DOHH2 (cell line): ENCODE results near the gene ORM1.
"Not testable (repeated sequence)": the region's sequence is repeated elsewhere in the genome, so short reads cannot be mapped to it uniquely, and the experiment has no call there.

Source experiments
- H3F3A ChIP-seq: fragments of 200-600 bp; sonication (generic), shearing (Covaris generic); 2 replicates; pipeline ENCODE4 v1.6.0; 2016; ENCODE audit warnings: antibody characterized with exemption, mild to moderate bottlenecking; ENCODE audit not compliant: control insufficient read depth, insufficient read depth
- H3K27ac ChIP-seq: fragments of 200-600 bp; sonication (generic); 2 replicates; pipeline ENCODE4 v1.5.1; 2014; ENCODE audit warnings: low read depth, mild to moderate bottlenecking, low read length, moderate library complexity
- H3K27me3 ChIP-seq: fragments of 200-600 bp; sonication (generic); 2 replicates; pipeline ENCODE4 v1.6.1; 2014; ENCODE audit warnings: mild to moderate bottlenecking, low read length, mixed read lengths; ENCODE audit not compliant: control insufficient read depth
- H3K36me3 ChIP-seq: fragments of 200-600 bp; sonication (generic); 2 replicates; pipeline ENCODE4 v1.6.1; 2014; ENCODE audit warnings: mild to moderate bottlenecking, low read length, moderate library complexity, mixed read lengths; ENCODE audit not compliant: control insufficient read depth
- H3K4me1 ChIP-seq: fragments of 200-600 bp; sonication (generic); 2 replicates; pipeline ENCODE4 v1.6.1; 2014; ENCODE audit warnings: mild to moderate bottlenecking, low read length, mixed read lengths; ENCODE audit not compliant: control insufficient read depth
- H3K4me2 ChIP-seq: fragments of 200-600 bp; sonication (generic); 2 replicates; pipeline ENCODE4 v1.6.0; 2014; ENCODE audit warnings: mild to moderate bottlenecking, low read length, moderate library complexity
- H3K4me3 ChIP-seq: fragments of 200-600 bp; sonication (generic); 2 replicates; pipeline ENCODE4 v1.5.1; 2014; ENCODE audit warnings: mild to moderate bottlenecking, low read length, mixed read lengths
- H3K79me2 ChIP-seq: fragments of 200-600 bp; sonication (generic); 2 replicates; pipeline ENCODE4 v1.6.1; 2014; ENCODE audit warnings: mild to moderate bottlenecking, low read length, mixed read lengths; ENCODE audit not compliant: control insufficient read depth
- H3K9me2 ChIP-seq: fragments of 200-600 bp; sonication (generic); replicated peaks from 2 replicates; pipeline ENCODE4 v1.6.1; 2014; ENCODE audit warnings: mild to moderate bottlenecking, low read length, mixed read lengths; ENCODE audit not compliant: control insufficient read depth
- H3K9me3 ChIP-seq: fragments of 200-600 bp; sonication (generic); 2 replicates; pipeline ENCODE4 v1.6.1; 2014; ENCODE audit warnings: antibody characterized with exemption, low read length, mixed read lengths; ENCODE audit not compliant: control insufficient read depth, insufficient read depth
- H4K20me1 ChIP-seq: fragments of 200-600 bp; sonication (generic); 2 replicates; pipeline ENCODE4 v1.6.0; 2014; ENCODE audit warnings: low read depth, mild to moderate bottlenecking, antibody characterized with exemption, low read length, moderate library complexity; ENCODE audit not compliant: control insufficient read depth, insufficient read depth
- CTCF ChIP-seq: fragments of 200-600 bp; sonication (generic); IDR thresholded peaks from one replicate; pipeline ENCODE4 v1.5.1; 2014; ENCODE audit warnings: antibody characterized with exemption, mild to moderate bottlenecking, low read depth, low read length; ENCODE audit not compliant: poor library complexity, severe bottlenecking
- EZH2phosphoT487 ChIP-seq: fragments of 200-600 bp; sonication (generic); IDR thresholded peaks from 2 replicates; pipeline ENCODE4 v1.6.1; 2017; ENCODE audit warnings: borderline replicate concordance, mild to moderate bottlenecking, antibody characterized with exemption, low read length, moderate library complexity, mixed read lengths

Gene ORM1

DNA sequence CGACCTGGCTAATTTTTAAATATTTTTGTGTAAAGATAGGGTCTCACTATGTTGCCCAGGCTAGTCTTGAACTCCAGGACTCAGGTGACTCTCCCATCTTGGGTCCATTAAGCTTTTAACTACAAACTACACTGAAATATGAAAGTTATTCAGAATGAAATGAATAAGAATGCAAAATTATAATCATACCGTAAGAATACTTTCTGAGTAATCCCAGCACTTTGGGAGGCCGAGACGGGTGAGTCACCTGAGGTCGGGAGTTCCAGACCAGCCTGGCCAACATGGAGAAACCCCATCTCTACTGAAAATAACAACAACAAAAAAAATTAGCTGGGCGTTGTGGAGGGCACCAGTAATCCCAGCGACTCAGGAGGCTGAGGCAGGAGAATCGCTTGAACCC, 1.1 kb upstream of the ORM1 start:
- Histone ChIP-seq H3K79me2 (no peaks in the 10 kb centered on the region), H3K9me3 (no peaks in the 10 kb centered on the region)

GRCh38 chr9:114322160-114322818, 609 bp upstream of the ORM1 start:
- H3K36me3 ChIP-seq, H3K27me3 ChIP-seq, H4K20me1 ChIP-seq, H3K27ac ChIP-seq, H3K4me3 ChIP-seq, H3K4me2 ChIP-seq, H3F3A ChIP-seq, H3K9me2 ChIP-seq, H3K4me1 ChIP-seq, H3K9me3 ChIP-seq, H3K79me2 ChIP-seq: not testable (repeated sequence)

More for the DNA sequence above, 1.1 kb upstream of the ORM1 start:
- Histone ChIP-seq H4K20me1 (no peaks in the 10 kb centered on the region), H3K36me3 (no peaks in the 10 kb centered on the region), H3K4me3 (no peak overlapping the region), H3K4me1 (no peaks in the 10 kb centered on the region), H3K9me2 (no peaks in the 10 kb centered on the region), H3F3A (no peaks in the 10 kb centered on the region), H3K4me2 (no peak overlapping the region), H3K27ac (no peak overlapping the region), H3K27me3 (peaks cover 6% of the 10 kb centered on the region)
- TF ChIP-seq EZH2phosphoT487 (no peak), CTCF (no peak)

GRCh38 chr9:114323849-114324248, 951 bp downstream of the ORM1 start:
- not testable (repeated sequence) for H3F3A ChIP-seq, H3K4me1 ChIP-seq, H3K79me2 ChIP-seq, H4K20me1 ChIP-seq, H3K4me3 ChIP-seq, H3K27me3 ChIP-seq, H3K4me2 ChIP-seq, H3K36me3 ChIP-seq, H3K9me2 ChIP-seq, H3K9me3 ChIP-seq, H3K27ac ChIP-seq

- H3F3A ChIP-seq = no peaks in the 10 kb centered on the region
- H3K9me3 ChIP-seq = no peaks in the 10 kb centered on the region; the same call in 1 of the 2 replicates
- no peaks in the 10 kb centered on the region for H3K9me2 ChIP-seq
- no peak overlapping the region for H3K27ac ChIP-seq
- H3K4me1 ChIP-seq = no peaks in the 10 kb centered on the region
- no peaks in the 10 kb centered on the region for H4K20me1 ChIP-seq
- no peaks in the 10 kb centered on the region for H3K36me3 ChIP-seq
- no peak overlapping the region for H3K4me3 ChIP-seq
- TF ChIP-seq EZH2phosphoT487 (no peak), CTCF (no peak)
- no peak overlapping the region for H3K4me2 ChIP-seq
- H3K79me2 ChIP-seq = no peaks in the 10 kb centered on the region
- peaks cover 6% of the 10 kb centered on the region for H3K27me3 ChIP-seq
These were observed 1.6 kb downstream of the ORM1 start for GRCh38 chr9:114324492-114324891.

DNA sequence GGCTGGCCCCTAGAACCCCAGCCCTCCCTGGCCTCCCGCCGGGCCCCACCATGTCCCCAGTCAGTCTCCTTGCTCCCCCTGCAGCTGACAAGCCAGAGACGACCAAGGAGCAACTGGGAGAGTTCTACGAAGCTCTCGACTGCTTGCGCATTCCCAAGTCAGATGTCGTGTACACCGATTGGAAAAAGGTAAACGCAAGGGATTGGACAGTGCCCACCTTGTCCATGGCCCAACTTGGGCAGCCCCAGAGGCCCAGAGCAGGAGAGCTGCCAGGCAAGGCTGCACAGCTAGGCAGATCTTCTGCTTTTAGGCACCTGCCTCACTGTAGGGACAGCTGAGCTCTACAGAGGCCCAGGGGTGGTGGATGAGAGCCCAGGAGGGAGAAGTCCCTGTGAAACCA, 2.1 kb downstream of the ORM1 start:
- not testable (repeated sequence) for H3K9me3 ChIP-seq, H3K27ac ChIP-seq, H3K4me1 ChIP-seq, H3K36me3 ChIP-seq, H4K20me1 ChIP-seq, H3K4me3 ChIP-seq, H3K4me2 ChIP-seq, H3F3A ChIP-seq, H3K27me3 ChIP-seq, H3K79me2 ChIP-seq, H3K9me2 ChIP-seq

GRCh38 chr9:114325684-114326254, 2.9 kb downstream of the ORM1 start:
- not testable (repeated sequence) for H3K27me3 ChIP-seq, H3F3A ChIP-seq, H4K20me1 ChIP-seq, H3K9me3 ChIP-seq, H3K4me1 ChIP-seq, H3K9me2 ChIP-seq, H3K79me2 ChIP-seq, H3K4me3 ChIP-seq, H3K36me3 ChIP-seq, H3K27ac ChIP-seq, H3K4me2 ChIP-seq
